ENCODE measurements around the gene TUBGCP4. TPM values are rescaled to one million over a fixed set of nuclear protein-coding genes. Genes with fewer than 3 reads are reported as not detected.

Gene TUBGCP4
- total RNA-seq, 1 experiment from 2014 or later = 23.5 TPM

DNA sequence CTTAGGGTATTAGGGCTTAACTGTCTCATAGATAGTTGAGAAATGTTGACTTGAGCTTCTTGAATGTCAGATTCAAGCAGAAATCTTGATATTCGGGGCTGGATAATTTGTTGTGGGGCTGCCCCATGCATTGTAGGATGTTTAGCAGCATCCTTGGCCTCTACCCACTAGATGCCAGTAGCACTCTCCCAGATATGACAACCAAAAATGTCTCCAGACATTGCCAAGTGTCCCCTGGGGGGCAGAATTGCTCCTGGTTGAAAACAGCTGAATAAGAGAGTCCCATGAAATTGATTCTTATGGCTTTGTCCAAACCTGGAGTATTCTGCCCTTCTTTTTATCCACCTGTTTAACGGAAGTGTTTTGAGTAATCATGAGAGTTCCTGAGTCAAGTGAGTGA, 24.6 kb upstream of the TUBGCP4 start:
- H2BK5ac ChIP-seq (ENCODE audit: insufficient read length, low read length) = no peak overlapping the region
- H3K27me3 ChIP-seq (ENCODE audit: insufficient read depth, low read length) = no peaks in the 10 kb centered on the region
- no peak for TF ChIP-seq CTCF (conservative IDR thresholded peaks at IDR 0.05)
- Mint-ChIP-seq H3K4me1 (no peaks in the 10 kb centered on the region), H3K9me3 (no peaks in the 10 kb centered on the region), H3K36me3 (ENCODE audit: insufficient read depth in 1 of 3, low read depth in 3 of 3) (peaks cover 0 to 20% (median 6%) of the 10 kb centered on the region in 3 experiments; a peak in 6 of 7 replicates), H3K27ac (no peak overlapping the region), H3K27me3 (ENCODE audit: low read depth) (no peaks in the 10 kb centered on the region; the same call in 1 of the 2 replicates), H3K4me3 (no peak overlapping the region)
- no peak overlapping the region for H2AFZ ChIP-seq (ENCODE audit: low read length)
- H3K14ac ChIP-seq (ENCODE audit: insufficient read depth, low read length) = no peak overlapping the region
- H3K9ac ChIP-seq (ENCODE audit: extremely low read depth, insufficient read length, low read length) = no peak overlapping the region
- no peak overlapping the region for H4K5ac ChIP-seq (ENCODE audit: insufficient read length, low read depth, low read length)
- no peak overlapping the region for H3K4ac ChIP-seq (ENCODE audit: low read depth, low read length)
- H2BK120ac ChIP-seq (ENCODE audit: low read depth, low read length, poor library complexity, severe bottlenecking) = no peak overlapping the region
- no peak overlapping the region for H3K4me2 ChIP-seq (ENCODE audit: insufficient read depth, insufficient read length, low read length)
- no peaks in the 10 kb centered on the region for H3K4me1 ChIP-seq (ENCODE audit: insufficient read depth, low read length)
- H2AK5ac ChIP-seq (ENCODE audit: insufficient read length, low read length) = no peak overlapping the region
- no peaks in the 10 kb centered on the region for H4K20me1 ChIP-seq (ENCODE audit: control insufficient read depth, insufficient read depth, insufficient read length)
- H3K23me2 ChIP-seq (ENCODE audit: insufficient read length, low read depth, low read length, poor library complexity, severe bottlenecking) = no peaks in the 10 kb centered on the region
- no peak overlapping the region for H4K8ac ChIP-seq (replicated peaks; ENCODE audit: insufficient read length, low read depth, low read length)
- H3K9me3 ChIP-seq (ENCODE audit: control insufficient read depth, low read depth, low read length) = no peaks in the 10 kb centered on the region
- no peak overlapping the region for H2BK15ac ChIP-seq (ENCODE audit: low read depth, low read length)
- H2BK20ac ChIP-seq (ENCODE audit: low read depth, low read length, poor library complexity, severe bottlenecking) = no peak overlapping the region
- H3K23ac ChIP-seq (ENCODE audit: insufficient read length, low read depth, low read length) = no peak overlapping the region
- no peak for DNase-seq
- no peak overlapping the region for H4K91ac ChIP-seq (ENCODE audit: insufficient read length, low read depth, low read length)
- H2BK12ac ChIP-seq (ENCODE audit: insufficient read length, low read depth, low read length) = no peak overlapping the region
- H3K79me2 ChIP-seq (ENCODE audit: insufficient read depth, low read length) = no peaks in the 10 kb centered on the region
- H3K56ac ChIP-seq (ENCODE audit: insufficient read length, low read depth, low read length) = no peak overlapping the region
- WGBS (ENCODE audit: extremely low coverage, insufficient read length, low lambda C conversion rate) = no CpG with 5 or more reads among the region's 2 CpGs
- no peak overlapping the region for H3K27ac ChIP-seq (ENCODE audit: insufficient read length, low read depth, low read length)
- H3K79me1 ChIP-seq (ENCODE audit: insufficient read depth, low read depth, low read length, poor library complexity, severe bottlenecking) = no peaks in the 10 kb centered on the region
- H3K18ac ChIP-seq (ENCODE audit: insufficient read length, low read depth, low read length) = no peak overlapping the region
- no peak overlapping the region for H3T11ph ChIP-seq (ENCODE audit: low read length)
